Common myeloid progenitor, CD34-positive (primary cell): ENCODE results near the gene RTP5.

Experiments
- CTCF ChIA-PET: fragments of 350-600 bp; sonication (Branson Sonifier 250); formaldehyde crosslinking; loops from one replicate; lab custom pipeline; 2021; ENCODE audit warnings: antibody characterized with exemption; lab: Charles Lee
- POLR2A ChIA-PET: fragments of 350-600 bp; sonication (Branson Sonifier 250); formaldehyde crosslinking; loops from one replicate; lab custom pipeline; 2021; ENCODE audit warnings: antibody characterized with exemption; lab: Charles Lee
- DNase-seq, 3 donors: peaks; one replicate each; pipeline versions ENCODE4 v3.0.0 to v3.0.0-alpha.2; 2013
- H3K27ac ChIP-seq, 2 experiments: 1 replicate in 1 of 2; 2 replicates in 1 of 2; pipeline ENCODE4 v1.7.0; 2013; ENCODE audit warnings: inconsistent platforms in 2 of 2, low read length in 2 of 2, mild to moderate bottlenecking in 2 of 2, low read depth in 1 of 2, moderate library complexity in 1 of 2; ENCODE audit not compliant: severe bottlenecking in 2 of 2, insufficient read depth in 1 of 2, poor library complexity in 1 of 2
- H3K27me3 ChIP-seq, 5 experiments: replicated peaks in 2 of 5; 1 replicate in 3 of 5; 2 replicates in 2 of 5; pipeline versions ENCODE4 v1.6.1 to v1.7.0; 2013; ENCODE audit warnings: low read length in 4 of 5, mild to moderate bottlenecking in 2 of 5, moderate library complexity in 2 of 5, inconsistent platforms in 1 of 5; ENCODE audit not compliant: insufficient read depth in 5 of 5, control insufficient read depth in 4 of 5
- H3K36me3 ChIP-seq, 4 experiments: 1 replicate in 2 of 4; 2 replicates in 2 of 4; pipeline versions ENCODE4 v1.6.1 to v1.7.0; 2013; ENCODE audit warnings: low read length in 3 of 4, control low read depth in 1 of 4, mild to moderate bottlenecking in 1 of 4; ENCODE audit not compliant: control insufficient read depth in 4 of 4, insufficient read depth in 4 of 4
- H3K4me1 ChIP-seq, 4 experiments: 1 replicate in 3 of 4; 2 replicates in 1 of 4; pipeline versions ENCODE4 v1.6.1 to v1.7.1; 2013; ENCODE audit warnings: low read length in 3 of 4, mild to moderate bottlenecking in 3 of 4, control low read depth in 1 of 4, inconsistent platforms in 1 of 4, moderate library complexity in 1 of 4; ENCODE audit not compliant: control insufficient read depth in 4 of 4, insufficient read depth in 4 of 4; ENCODE audit errors: control extremely low read depth in 1 of 4
- H3K4me3 ChIP-seq, 7 experiments: 1 replicate in 4 of 7; 2 replicates in 3 of 7; pipeline versions ENCODE4 v1.5.1 to v1.7.0; 2013; ENCODE audit warnings: mild to moderate bottlenecking in 7 of 7, low read length in 6 of 7, moderate library complexity in 6 of 7, inconsistent platforms in 2 of 7, low read depth in 2 of 7, control low read depth in 1 of 7; ENCODE audit not compliant: insufficient read depth in 4 of 7, control insufficient read depth in 1 of 7; ENCODE audit errors: extremely low read depth in 1 of 7
- H3K9me3 ChIP-seq, 5 experiments: 1 replicate in 4 of 5; 2 replicates in 1 of 5; pipeline versions ENCODE4 v1.6.1 to v1.7.1; 2013; ENCODE audit warnings: low read length in 4 of 5, mild to moderate bottlenecking in 2 of 5, inconsistent platforms in 1 of 5, low read depth in 1 of 5, moderate library complexity in 1 of 5; ENCODE audit not compliant: control insufficient read depth in 4 of 5, insufficient read depth in 2 of 5; ENCODE audit errors: control extremely low read depth in 1 of 5
- WGBS: methylation state at CpG from one replicate; pipeline ENCODE4 v1.1.5; 2013; ENCODE audit not compliant: insufficient coverage; 5-methylcytosine and 5-hydroxymethylcytosine counted together

RTP5 gene

GRCh38 chr2:241877989-241878970, 8.8 kb downstream of the RTP5 start:
- CTCF ChIA-PET = interaction anchor here (0.8 to 2.9 kb wide), 33 partner anchors 11 to 282 kb away, joined by 3 to 21 read pairs (median 3); partner anchors contain the start of genes D2HGDH, DTYMK, ING5 and PDCD1
- H3K4me1 ChIP-seq = peaks cover 6 to 32% (median 28%) of the 10 kb centered on the region in 4 experiments
- H3K27ac ChIP-seq = no peak overlapping the region
- H3K9me3 ChIP-seq = peaks cover 0 to 7% (median 2%) of the 10 kb centered on the region in 5 experiments
- peak; percentile 78 to 86 (median 84) for DNase-seq
- H3K4me3 ChIP-seq = no peak overlapping the region
- 76% methylated on average over 10 of the region's 27 CpGs for WGBS
- POLR2A ChIA-PET = no interaction called here
- no peaks in the 10 kb centered on the region for H3K36me3 ChIP-seq
- no peaks in the 10 kb centered on the region for H3K27me3 ChIP-seq

GRCh38 chr2:241879326-241879725, 9.8 kb downstream of the RTP5 start:
- Histone ChIP-seq H3K27me3 (no peaks in the 10 kb centered on the region), H3K27ac (no peak overlapping the region), H3K9me3 (peaks cover 0 to 7% (median 0%) of the 10 kb centered on the region in 5 experiments), H3K4me3 (no peak overlapping the region), H3K4me1 (peaks cover 6 to 32% (median 29%) of the 10 kb centered on the region in 4 experiments), H3K36me3 (peaks cover 0 to 3% (median under 1%) of the 10 kb centered on the region in 4 experiments)
- no peak for DNase-seq
- POLR2A ChIA-PET = no interaction called here
- CTCF ChIA-PET = interaction anchor here (0.7 to 2.9 kb wide), 19 partner anchors 12 to 283 kb away, joined by 3 to 21 read pairs (median 4); partner anchors contain the start of genes D2HGDH, DTYMK, ING5 and RTP5
- WGBS = 80% methylated on average over 5 of the region's 9 CpGs

GRCh38 chr2:241880311-241881073, 11.0 kb downstream of the RTP5 start:
- POLR2A ChIA-PET = interaction anchor here (0.6 to 0.7 kb wide), 2 partner anchors 18 to 179 kb away, joined by 3 to 4 read pairs; no protein-coding TSS in a partner anchor

GRCh38 chr2:241882091-241882625, 12.6 kb downstream of the RTP5 start:
- peak overlapping the region; percentile 33 to 74 for H3K27ac ChIP-seq
- peaks cover 6 to 27% (median 17%) of the 10 kb centered on the region in 4 experiments for H3K36me3 ChIP-seq
- H3K27me3 ChIP-seq = no peaks in the 10 kb centered on the region
- peak overlapping the region; percentile 9 to 85 (median 74) for H3K4me3 ChIP-seq
- peak; percentile 51 to 90 (median 86) for DNase-seq
- WGBS = 3% methylated on average over 13 of the region's 23 CpGs
- POLR2A ChIA-PET = interaction anchor here (0.6 kb wide), 1 partner anchor 42 kb away, joined by 6 read pairs; no protein-coding TSS in a partner anchor
- H3K4me1 ChIP-seq = peaks cover 6 to 32% (median 31%) of the 10 kb centered on the region in 4 experiments
- CTCF ChIA-PET = no interaction called here
- peaks cover 0 to 5% (median 0%) of the 10 kb centered on the region in 5 experiments for H3K9me3 ChIP-seq

More at GRCh38 chr2:241880311-241881073, 11.0 kb downstream of the RTP5 start:
- CTCF ChIA-PET = interaction anchor here (1.0 to 2.7 kb wide), 3 partner anchors 13 to 222 kb away, joined by 3 to 21 read pairs (median 8); partner anchors contain the start of gene RTP5
- Histone ChIP-seq H3K27me3 (no peaks in the 10 kb centered on the region), H3K36me3 (peaks cover 2 to 10% (median 6%) of the 10 kb centered on the region in 4 experiments), H3K4me3 (peak overlapping the region in 6 of 7 experiments; percentile 23 to 85 (median 76)), H3K4me1 (peaks cover 6 to 32% (median 29%) of the 10 kb centered on the region in 4 experiments), H3K27ac (peak overlapping the region in 1 of 2 experiments; percentile 54), H3K9me3 (no peaks in the 10 kb centered on the region)
- WGBS = 84% methylated on average over 13 of the region's 16 CpGs
- DNase-seq = no peak

- WGBS = 98% methylated on average over 7 of the region's 8 CpGs
- CTCF ChIA-PET = no interaction called here
- POLR2A ChIA-PET = no interaction called here
- peaks cover 0 to 5% (median 0%) of the 10 kb centered on the region in 5 experiments for H3K9me3 ChIP-seq
- no peaks in the 10 kb centered on the region for H3K27me3 ChIP-seq
- no peak for DNase-seq
- no peak overlapping the region for H3K4me3 ChIP-seq
- H3K27ac ChIP-seq = no peak overlapping the region
- H3K4me1 ChIP-seq = peaks cover 6 to 33% (median 31%) of the 10 kb centered on the region in 4 experiments
- peaks cover 6 to 35% (median 19%) of the 10 kb centered on the region in 4 experiments for H3K36me3 ChIP-seq
These were observed 15.4 kb downstream of the RTP5 start for GRCh38 chr2:241884951-241885290.

- CTCF ChIA-PET = no interaction called here
- Histone ChIP-seq H3K9me3 (peaks cover 0 to 5% (median 0%) of the 10 kb centered on the region in 5 experiments), H3K4me3 (no peak overlapping the region), H3K27me3 (no peaks in the 10 kb centered on the region), H3K4me1 (peaks cover 6 to 28% (median 27%) of the 10 kb centered on the region in 4 experiments), H3K27ac (no peak overlapping the region), H3K36me3 (peaks cover 6 to 36% (median 19%) of the 10 kb centered on the region in 4 experiments)
- 97% methylated on average over 16 of the region's 16 CpGs for WGBS
- POLR2A ChIA-PET = no interaction called here
- DNase-seq = no peak
These were observed 15.9 kb downstream of the RTP5 start for GRCh38 chr2:241885291-241885945.
